WTC11 (cell line): Measurements from ENCODE around the gene NSUN3.

Experiments
- CREB1 ChIP-seq: sonication (generic); formaldehyde crosslinking; IDR thresholded peaks from 2 replicates; pipeline ENCODE4 v1.8.0; 2023; ENCODE audit warnings: mild to moderate bottlenecking, missing genetic modification reagents
- KAT7 ChIP-seq: sonication (generic); formaldehyde crosslinking; IDR thresholded peaks from 2 replicates; pipeline ENCODE4 v1.8.1; 2023; ENCODE audit warnings: missing genetic modification reagents, mild to moderate bottlenecking, borderline replicate concordance
- MAX ChIP-seq: sonication (generic); formaldehyde crosslinking; IDR thresholded peaks from 2 replicates; pipeline ENCODE4 v1.8.0; 2022; ENCODE audit warnings: mild to moderate bottlenecking, missing genetic modification reagents
- ZNF396 ChIP-seq: fragments of 250-450 bp; sonication (Bioruptor Pico); IDR thresholded peaks from 2 replicates; pipeline ENCODE4 v1.8.0; 2021; ENCODE audit warnings: mild to moderate bottlenecking, moderate library complexity, borderline replicate concordance
- TF ChIP-seq, protein P1 (sequence below): sonication (generic); formaldehyde crosslinking; IDR thresholded peaks from 2 replicates; pipeline ENCODE4 v1.8.1; 2022; ENCODE audit warnings: low read depth, missing genetic modification reagents, borderline replicate concordance
- TF ChIP-seq, protein P2 (sequence below): fragments of 200-600 bp; IDR thresholded peaks from 2 replicates; pipeline ENCODE4 v1.8.0; 2022; ENCODE audit warnings: antibody characterized with exemption

DNA sequence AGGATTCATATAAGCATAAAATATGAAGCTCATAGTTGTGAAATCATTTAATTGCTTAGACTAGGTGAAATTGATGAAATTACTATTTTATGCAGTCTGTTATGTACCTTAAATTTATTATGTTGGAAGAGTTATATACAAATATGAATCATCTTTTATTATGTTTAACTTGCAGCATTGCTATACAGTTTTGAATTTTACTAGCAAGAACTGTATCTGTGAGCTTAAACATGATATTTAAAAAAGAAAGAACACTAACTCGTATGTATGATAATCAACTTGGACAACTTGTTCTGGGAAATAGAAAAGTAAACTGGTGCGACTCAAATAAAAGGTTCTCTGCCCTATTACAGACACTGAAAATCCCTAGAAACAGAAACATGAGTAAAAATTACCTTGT, 36.2 kb upstream of the NSUN3 start:
- no peak for TF ChIP-seq KAT7 (CRISPR knock-in tag)
- no peak for TF ChIP-seq ZNF396 (CRISPR knock-in tag)
- TF ChIP-seq, protein P1, sequence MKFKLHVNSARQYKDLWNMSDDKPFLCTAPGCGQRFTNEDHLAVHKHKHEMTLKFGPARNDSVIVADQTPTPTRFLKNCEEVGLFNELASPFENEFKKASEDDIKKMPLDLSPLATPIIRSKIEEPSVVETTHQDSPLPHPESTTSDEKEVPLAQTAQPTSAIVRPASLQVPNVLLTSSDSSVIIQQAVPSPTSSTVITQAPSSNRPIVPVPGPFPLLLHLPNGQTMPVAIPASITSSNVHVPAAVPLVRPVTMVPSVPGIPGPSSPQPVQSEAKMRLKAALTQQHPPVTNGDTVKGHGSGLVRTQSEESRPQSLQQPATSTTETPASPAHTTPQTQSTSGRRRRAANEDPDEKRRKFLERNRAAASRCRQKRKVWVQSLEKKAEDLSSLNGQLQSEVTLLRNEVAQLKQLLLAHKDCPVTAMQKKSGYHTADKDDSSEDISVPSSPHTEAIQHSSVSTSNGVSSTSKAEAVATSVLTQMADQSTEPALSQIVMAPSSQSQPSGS (CRISPR knock-in tag), result no peak
- no peak for TF ChIP-seq MAX (CRISPR knock-in tag)
- TF ChIP-seq, protein P2, sequence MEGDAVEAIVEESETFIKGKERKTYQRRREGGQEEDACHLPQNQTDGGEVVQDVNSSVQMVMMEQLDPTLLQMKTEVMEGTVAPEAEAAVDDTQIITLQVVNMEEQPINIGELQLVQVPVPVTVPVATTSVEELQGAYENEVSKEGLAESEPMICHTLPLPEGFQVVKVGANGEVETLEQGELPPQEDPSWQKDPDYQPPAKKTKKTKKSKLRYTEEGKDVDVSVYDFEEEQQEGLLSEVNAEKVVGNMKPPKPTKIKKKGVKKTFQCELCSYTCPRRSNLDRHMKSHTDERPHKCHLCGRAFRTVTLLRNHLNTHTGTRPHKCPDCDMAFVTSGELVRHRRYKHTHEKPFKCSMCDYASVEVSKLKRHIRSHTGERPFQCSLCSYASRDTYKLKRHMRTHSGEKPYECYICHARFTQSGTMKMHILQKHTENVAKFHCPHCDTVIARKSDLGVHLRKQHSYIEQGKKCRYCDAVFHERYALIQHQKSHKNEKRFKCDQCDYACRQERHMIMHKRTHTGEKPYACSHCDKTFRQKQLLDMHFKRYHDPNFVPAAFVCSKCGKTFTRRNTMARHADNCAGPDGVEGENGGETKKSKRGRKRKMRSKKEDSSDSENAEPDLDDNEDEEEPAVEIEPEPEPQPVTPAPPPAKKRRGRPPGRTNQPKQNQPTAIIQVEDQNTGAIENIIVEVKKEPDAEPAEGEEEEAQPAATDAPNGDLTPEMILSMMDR, result no peak
- TF ChIP-seq CREB1 (CRISPR knock-in tag), result no peak
